IMR-90 (cell line): Measurements from ENCODE around the gene OPRM1. TPM values are rescaled to one million over a fixed set of nuclear protein-coding genes. Genes with fewer than 3 reads are reported as not detected.

Source experiments
- ATAC-seq: fragments of 200-7000 bp; cut with Tn5 transposase; 2 replicates; pipeline ENCODE4 v1.9.1; 2020; ENCODE audit warnings: low read depth, mild to moderate bottlenecking, moderate library complexity
- BruUV-seq: library from RNA; stranded (reverse); fragments of 400-500 nt; replicated peaks from 2 replicates; lab custom pipeline; 2021; lab: Mats Ljungman, UMichigan
- CTCF ChIA-PET: fragments of 300-600 bp; formaldehyde crosslinking; extraction: SDS; loops from one replicate; lab custom pipeline; 2021; ENCODE audit warnings: antibody characterized with exemption; lab: Yijun Ruan, JAX
- POLR2A ChIA-PET: fragments of 300-600 bp; sonication (Branson Sonifier 250); formaldehyde crosslinking; loops from one replicate; lab custom pipeline; 2022; ENCODE audit warnings: antibody characterized with exemption; ENCODE audit not compliant: unreplicated experiment; lab: Charles Lee
- DNase-seq: peaks from one replicate; pipeline ENCODE4 v3.0.0; 2013
- H2AFZ ChIP-seq: replicated peaks from 2 replicates; pipeline ENCODE3; 2013; ENCODE audit warnings: low read length, mild to moderate bottlenecking; ENCODE audit not compliant: poor library complexity
- H2AK5ac ChIP-seq: 2 replicates; pipeline ENCODE4 v1.6.1; 2013; ENCODE audit warnings: low read depth, low read length, inconsistent platforms
- H2AK9ac ChIP-seq: replicated peaks from 2 replicates; pipeline ENCODE3; 2013; ENCODE audit warnings: mild to moderate bottlenecking, low read depth, low read length, moderate library complexity; ENCODE audit not compliant: poor library complexity
- H2BK120ac ChIP-seq: 2 replicates; pipeline ENCODE4 v1.6.1; 2013; ENCODE audit warnings: low read depth, low read length, inconsistent platforms
- H2BK15ac ChIP-seq: 3 replicates; pipeline ENCODE4 v1.6.1; 2013; ENCODE audit warnings: low read depth, low read length, inconsistent platforms
- H2BK20ac ChIP-seq: 2 replicates; pipeline ENCODE4 v1.6.1; 2013; ENCODE audit warnings: low read depth, mild to moderate bottlenecking, inconsistent platforms, low read length, moderate library complexity
- H2BK5ac ChIP-seq: 2 replicates; pipeline ENCODE4 v1.6.1; 2013; ENCODE audit warnings: mild to moderate bottlenecking, low read depth, low read length, inconsistent platforms; ENCODE audit not compliant: poor library complexity, severe bottlenecking
- H3K14ac ChIP-seq: replicated peaks from 2 replicates; pipeline ENCODE4 v1.6.1; 2013; ENCODE audit warnings: low read depth, low read length, inconsistent platforms
- H3K18ac ChIP-seq: 2 replicates; pipeline ENCODE4 v1.6.1; 2013; ENCODE audit warnings: low read depth, low read length, control low read depth
- H3K23ac ChIP-seq: 2 replicates; pipeline ENCODE4 v1.6.1; 2013; ENCODE audit warnings: low read depth, low read length, inconsistent platforms
- H3K27ac ChIP-seq: 2 replicates; pipeline ENCODE4 v1.5.1; 2013; ENCODE audit warnings: mild to moderate bottlenecking, control low read depth, low read length; ENCODE audit not compliant: insufficient read depth
- H3K27me3 ChIP-seq: 2 replicates; pipeline ENCODE4 v1.6.1; 2013; ENCODE audit warnings: low read length; ENCODE audit not compliant: control insufficient read depth, insufficient read depth
- H3K36me3 ChIP-seq: 2 replicates; pipeline ENCODE4 v1.6.1; 2013; ENCODE audit warnings: low read length, mixed read lengths; ENCODE audit not compliant: control insufficient read depth, insufficient read depth
- H3K4ac ChIP-seq: 2 replicates; pipeline ENCODE4 v1.6.1; 2013; ENCODE audit warnings: low read depth, low read length, inconsistent platforms
- H3K4me1 ChIP-seq: 2 replicates; pipeline ENCODE4 v1.6.1; 2013; ENCODE audit warnings: low read length, mixed read lengths; ENCODE audit not compliant: control insufficient read depth, insufficient read depth
- H3K4me2 ChIP-seq: 2 replicates; pipeline ENCODE4 v1.6.1; 2013; ENCODE audit warnings: low read depth, mild to moderate bottlenecking, control low read depth, low read length, moderate library complexity
- H3K4me3 ChIP-seq: 2 replicates; pipeline ENCODE4 v1.5.1; 2013; ENCODE audit warnings: low read depth, mild to moderate bottlenecking, control low read depth, low read length, moderate library complexity; ENCODE audit not compliant: insufficient read depth
- H3K56ac ChIP-seq: 2 replicates; pipeline ENCODE4 v1.6.1; 2013; ENCODE audit warnings: low read length, inconsistent platforms; ENCODE audit not compliant: insufficient read depth; ENCODE audit errors: extremely low read depth
- H3K79me1 ChIP-seq, 2 experiments: 2 replicates each; pipeline ENCODE4 v1.6.1; 2013; ENCODE audit warnings: low read length in 2 of 2, inconsistent platforms in 1 of 2, low read depth in 1 of 2
- H3K9ac ChIP-seq: 2 replicates; pipeline ENCODE4 v1.6.1; 2013; ENCODE audit warnings: low read depth, low read length, control low read depth
- H3K9me1 ChIP-seq: 2 replicates; pipeline ENCODE4 v1.6.1; 2013; ENCODE audit warnings: low read length, inconsistent platforms; ENCODE audit not compliant: insufficient read depth
- H3K9me3 ChIP-seq: 2 replicates; pipeline ENCODE4 v1.6.1; 2013; ENCODE audit warnings: low read length; ENCODE audit not compliant: control insufficient read depth, insufficient read depth
- H4K20me1 ChIP-seq: 2 replicates; pipeline ENCODE4 v1.6.1; 2013; ENCODE audit warnings: low read length, inconsistent platforms; ENCODE audit not compliant: insufficient read depth
- H4K5ac ChIP-seq: 2 replicates; pipeline ENCODE4 v1.6.1; 2013; ENCODE audit warnings: mild to moderate bottlenecking, low read depth, low read length, control low read depth
- H4K8ac ChIP-seq, 2 experiments: 2 replicates each; pipeline ENCODE4 v1.6.1; 2013; ENCODE audit warnings: low read depth in 2 of 2, low read length in 2 of 2, control low read depth in 1 of 2, inconsistent platforms in 1 of 2
- H4K91ac ChIP-seq: 2 replicates; pipeline ENCODE4 v1.6.1; 2013; ENCODE audit warnings: low read depth, low read length, inconsistent platforms; ENCODE audit not compliant: insufficient read depth
- BHLHE40 ChIP-seq: fragments of 150-350 bp; IDR thresholded peaks from 2 replicates; pipeline ENCODE4 v1.6.1; 2016; ENCODE audit warnings: mild to moderate bottlenecking, low read depth, low read length
- CEBPB ChIP-seq: IDR thresholded peaks from 2 replicates; pipeline ENCODE4 v1.6.1; 2012; ENCODE audit warnings: low read depth, low read length, improper control_type of control experiment
- CHD1 ChIP-seq: IDR thresholded peaks from 2 replicates; pipeline ENCODE4 v1.6.1; 2012; ENCODE audit warnings: low read depth, low read length, improper control_type of control experiment
- FOS ChIP-seq: fragments of 150-350 bp; IDR thresholded peaks from 2 replicates; pipeline ENCODE4 v1.6.1; 2016; ENCODE audit warnings: low read depth, low read length
- MAFK ChIP-seq: IDR thresholded peaks from 2 replicates; pipeline ENCODE4 v1.6.1; 2012; ENCODE audit warnings: low read depth, low read length, improper control_type of control experiment
- MAZ ChIP-seq: IDR thresholded peaks from 2 replicates; pipeline ENCODE4 v1.6.1; 2012; ENCODE audit warnings: low read depth, mild to moderate bottlenecking, low read length, improper control_type of control experiment, moderate library complexity, borderline replicate concordance
- MXI1 ChIP-seq: IDR thresholded peaks from 2 replicates; pipeline ENCODE4 v1.6.1; 2012; ENCODE audit warnings: low read depth, mild to moderate bottlenecking, low read length, moderate library complexity, borderline replicate concordance
- NFE2L2 ChIP-seq: fragments of 150-350 bp; IDR thresholded peaks from 2 replicates; pipeline ENCODE4 v1.6.1; 2016; ENCODE audit warnings: low read depth, mild to moderate bottlenecking, low read length
- POLR2A ChIP-seq: IDR thresholded peaks from 2 replicates; pipeline ENCODE4 v1.6.1; 2012; ENCODE audit warnings: mild to moderate bottlenecking, low read depth, low read length
- RAD21 ChIP-seq: IDR thresholded peaks from 2 replicates; pipeline ENCODE4 v1.6.1; 2012; ENCODE audit warnings: low read length, improper control_type of control experiment
- RFX5 ChIP-seq: IDR thresholded peaks from 2 replicates; pipeline ENCODE4 v1.8.0; 2012; ENCODE audit warnings: low read depth, mild to moderate bottlenecking, low read length, moderate library complexity
- dilution Hi-C: fragments of 300-500 bp; cut with HindIII; formaldehyde crosslinking; loops from one replicate; pipeline ENCODE4 v1.14.3; 2018; ENCODE audit warnings: low sequenced_read_pairs; ENCODE audit not compliant: unreplicated experiment
- in situ Hi-C: fragments of 300-500 bp; cut with MboI; formaldehyde crosslinking; loops from 3 replicates; pipeline ENCODE4 v1.14.3; 2019; ENCODE audit warnings: low sequenced_read_pairs, inconsistent platforms, mixed read lengths
- intact Hi-C: fragments of 100-400 bp; cut with micrococcal nuclease; formaldehyde crosslinking; loops from 2 replicates; pipeline ENCODE4 v1.10.0; 2022
- polyA plus RNA-seq, 3 experiments: library from polyadenylated mRNA; depleted of rRNA; stranded (reverse); fragments of >200 nt; gene quantifications; 2 replicates each; pipeline ENCODE4 v1.2.3, GENCODE V29; 2012; ENCODE audit warnings: low replicate concordance in 1 of 3
- total RNA-seq: library from RNA; depleted of rRNA; stranded (reverse); fragments of >200 nt; gene quantifications from 2 replicates; pipeline ENCODE4 v1.2.3, GENCODE V29; 2012
- TF ChIP-seq, protein P1 (sequence below): conservative IDR thresholded peaks from 2 replicates; pipeline ENCODE4 v1.5.1; 2012; ENCODE audit warnings: mild to moderate bottlenecking, low read depth, low read length, improper control_type of control experiment
- TF ChIP-seq, protein P2 (sequence below): fragments of 150-350 bp; IDR thresholded peaks from 2 replicates; pipeline ENCODE4 v1.6.1; 2017; ENCODE audit warnings: mild to moderate bottlenecking, antibody characterized with exemption, low read length, low read depth

The OPRM1 gene
- total and polyA plus RNA-seq, 2 of the 4 experiments (the other 2 are of a cell fraction) = not detected

DNA sequence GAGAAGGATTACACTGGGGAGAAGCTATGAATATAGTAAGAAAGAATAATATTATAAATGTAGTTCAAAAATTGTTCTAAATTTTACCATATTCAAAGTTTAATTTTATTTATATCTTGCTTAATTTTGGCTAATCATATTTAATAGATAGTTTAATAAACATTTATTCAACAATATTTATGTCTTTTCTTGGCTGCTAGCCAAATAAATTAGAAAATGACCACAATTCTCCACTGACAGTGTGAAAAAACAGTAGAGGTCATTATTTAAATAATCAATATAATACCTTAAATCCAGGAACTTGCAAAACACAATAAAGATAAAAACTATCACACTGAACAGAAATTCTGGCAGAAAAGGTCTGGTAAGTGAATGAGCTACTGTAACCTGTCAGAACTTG, 171.6 kb downstream of the OPRM1 start:
- CTCF ChIA-PET = no interaction called here
- Histone ChIP-seq H3K4me3 (no peak overlapping the region), H3K36me3 (no peaks in the 10 kb centered on the region), H2AK9ac (no peak overlapping the region), H3K9ac (no peak overlapping the region), H3K4ac (no peak overlapping the region), H2BK20ac (no peak overlapping the region), H3K27me3 (no peaks in the 10 kb centered on the region), H3K23ac (no peak overlapping the region), H3K4me1 (no peaks in the 10 kb centered on the region), H3K79me1 (no peaks in the 10 kb centered on the region), H3K4me2 (no peak overlapping the region), H3K14ac (no peak overlapping the region), H4K91ac (no peak overlapping the region), H2AFZ (no peak overlapping the region), H3K9me3 (no peaks in the 10 kb centered on the region), H3K27ac (no peak overlapping the region), H4K5ac (no peak overlapping the region), H2BK120ac (no peak overlapping the region), H4K8ac (no peak overlapping the region), H3K9me1 (no peaks in the 10 kb centered on the region), H3K18ac (no peak overlapping the region), H3K56ac (no peak overlapping the region), H4K20me1 (no peaks in the 10 kb centered on the region), H2BK5ac (no peak overlapping the region), H2BK15ac (no peak overlapping the region), H2AK5ac (no peak overlapping the region)
- intact Hi-C loops (no loop called here), in situ Hi-C loops (no loop called here), dilution Hi-C loops (no loop called here)
- TF ChIP-seq CEBPB = no peak
- TF ChIP-seq MAZ = no peak
- TF ChIP-seq, protein P1, sequence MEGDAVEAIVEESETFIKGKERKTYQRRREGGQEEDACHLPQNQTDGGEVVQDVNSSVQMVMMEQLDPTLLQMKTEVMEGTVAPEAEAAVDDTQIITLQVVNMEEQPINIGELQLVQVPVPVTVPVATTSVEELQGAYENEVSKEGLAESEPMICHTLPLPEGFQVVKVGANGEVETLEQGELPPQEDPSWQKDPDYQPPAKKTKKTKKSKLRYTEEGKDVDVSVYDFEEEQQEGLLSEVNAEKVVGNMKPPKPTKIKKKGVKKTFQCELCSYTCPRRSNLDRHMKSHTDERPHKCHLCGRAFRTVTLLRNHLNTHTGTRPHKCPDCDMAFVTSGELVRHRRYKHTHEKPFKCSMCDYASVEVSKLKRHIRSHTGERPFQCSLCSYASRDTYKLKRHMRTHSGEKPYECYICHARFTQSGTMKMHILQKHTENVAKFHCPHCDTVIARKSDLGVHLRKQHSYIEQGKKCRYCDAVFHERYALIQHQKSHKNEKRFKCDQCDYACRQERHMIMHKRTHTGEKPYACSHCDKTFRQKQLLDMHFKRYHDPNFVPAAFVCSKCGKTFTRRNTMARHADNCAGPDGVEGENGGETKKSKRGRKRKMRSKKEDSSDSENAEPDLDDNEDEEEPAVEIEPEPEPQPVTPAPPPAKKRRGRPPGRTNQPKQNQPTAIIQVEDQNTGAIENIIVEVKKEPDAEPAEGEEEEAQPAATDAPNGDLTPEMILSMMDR = no peak
- TF ChIP-seq RAD21 = no peak
- no peak for TF ChIP-seq RFX5
- TF ChIP-seq, protein P2, sequence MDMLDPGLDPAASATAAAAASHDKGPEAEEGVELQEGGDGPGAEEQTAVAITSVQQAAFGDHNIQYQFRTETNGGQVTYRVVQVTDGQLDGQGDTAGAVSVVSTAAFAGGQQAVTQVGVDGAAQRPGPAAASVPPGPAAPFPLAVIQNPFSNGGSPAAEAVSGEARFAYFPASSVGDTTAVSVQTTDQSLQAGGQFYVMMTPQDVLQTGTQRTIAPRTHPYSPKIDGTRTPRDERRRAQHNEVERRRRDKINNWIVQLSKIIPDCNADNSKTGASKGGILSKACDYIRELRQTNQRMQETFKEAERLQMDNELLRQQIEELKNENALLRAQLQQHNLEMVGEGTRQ = no peak
- TF ChIP-seq CHD1 = no peak
- no peak for TF ChIP-seq FOS
- TF ChIP-seq MXI1 = no peak
- TF ChIP-seq BHLHE40 = no peak
- TF ChIP-seq POLR2A = no peak
- no peak for TF ChIP-seq NFE2L2
- no peak for TF ChIP-seq MAFK
- BruUV-seq = no TSS peak
- DNase-seq (no peak), ATAC-seq (no peak)
- POLR2A ChIA-PET = no interaction called here
